HG02588 (cell line): Measurements from ENCODE around the gene CRB3.
"Not testable (repeated sequence)": the region's sequence is repeated elsewhere in the genome, so short reads cannot be mapped to it uniquely, and the experiment has no call there.

Experiments
- ATAC-seq: cut with Tn5 transposase; IDR thresholded peaks from one replicate; pipeline ENCODE4 v1.9.1; 2021; ENCODE audit warnings: mild to moderate bottlenecking, moderate library complexity; ENCODE audit not compliant: unreplicated experiment

The CRB3 gene, protein sequence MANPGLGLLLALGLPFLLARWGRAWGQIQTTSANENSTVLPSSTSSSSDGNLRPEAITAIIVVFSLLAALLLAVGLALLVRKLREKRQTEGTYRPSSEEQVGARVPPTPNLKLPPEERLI

DNA sequence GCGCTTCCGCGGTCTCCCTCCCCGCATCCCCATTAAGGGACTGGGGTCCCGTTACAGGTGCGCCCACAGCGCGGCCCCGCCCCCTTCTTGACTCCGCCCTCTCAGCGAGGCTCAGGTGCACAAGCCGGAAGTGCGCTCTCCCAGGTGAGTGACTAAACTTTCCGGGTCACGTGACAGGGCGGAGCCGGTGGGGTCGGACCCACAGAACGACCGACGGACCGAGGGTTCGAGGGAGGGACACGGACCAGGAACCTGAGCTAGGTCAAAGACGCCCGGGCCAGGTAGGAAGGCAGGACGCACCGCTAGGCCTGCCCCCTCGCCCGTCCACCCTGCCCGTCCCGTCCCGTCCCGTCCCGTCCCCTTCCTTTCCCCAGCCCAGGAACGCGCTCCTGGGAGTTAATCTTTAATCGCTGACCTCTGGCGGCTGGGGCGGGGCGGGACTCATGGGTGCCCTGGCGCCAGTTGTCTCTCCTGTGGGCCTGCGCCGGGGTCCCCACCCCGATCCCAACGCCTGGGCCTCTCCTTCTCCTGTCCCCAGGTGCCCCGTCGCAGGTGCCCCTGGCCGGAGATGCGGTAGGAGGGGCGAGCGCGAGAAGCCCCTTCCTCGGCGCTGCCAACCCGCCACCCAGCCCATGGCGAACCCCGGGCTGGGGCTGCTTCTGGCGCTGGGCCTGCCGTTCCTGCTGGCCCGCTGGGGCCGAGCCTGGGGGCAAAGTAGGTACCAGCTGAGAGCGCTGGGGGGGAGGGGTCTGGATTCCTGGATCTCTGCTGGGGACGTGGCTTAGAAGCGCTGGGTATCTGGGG, at the start of gene CRB3:
Gene CRB3, plus strand, starts transcription at position 202 of the 804 bp plus-strand sequence. Its CDS starts 431 bp downstream, at position 633.
- no peak for ATAC-seq

DNA sequence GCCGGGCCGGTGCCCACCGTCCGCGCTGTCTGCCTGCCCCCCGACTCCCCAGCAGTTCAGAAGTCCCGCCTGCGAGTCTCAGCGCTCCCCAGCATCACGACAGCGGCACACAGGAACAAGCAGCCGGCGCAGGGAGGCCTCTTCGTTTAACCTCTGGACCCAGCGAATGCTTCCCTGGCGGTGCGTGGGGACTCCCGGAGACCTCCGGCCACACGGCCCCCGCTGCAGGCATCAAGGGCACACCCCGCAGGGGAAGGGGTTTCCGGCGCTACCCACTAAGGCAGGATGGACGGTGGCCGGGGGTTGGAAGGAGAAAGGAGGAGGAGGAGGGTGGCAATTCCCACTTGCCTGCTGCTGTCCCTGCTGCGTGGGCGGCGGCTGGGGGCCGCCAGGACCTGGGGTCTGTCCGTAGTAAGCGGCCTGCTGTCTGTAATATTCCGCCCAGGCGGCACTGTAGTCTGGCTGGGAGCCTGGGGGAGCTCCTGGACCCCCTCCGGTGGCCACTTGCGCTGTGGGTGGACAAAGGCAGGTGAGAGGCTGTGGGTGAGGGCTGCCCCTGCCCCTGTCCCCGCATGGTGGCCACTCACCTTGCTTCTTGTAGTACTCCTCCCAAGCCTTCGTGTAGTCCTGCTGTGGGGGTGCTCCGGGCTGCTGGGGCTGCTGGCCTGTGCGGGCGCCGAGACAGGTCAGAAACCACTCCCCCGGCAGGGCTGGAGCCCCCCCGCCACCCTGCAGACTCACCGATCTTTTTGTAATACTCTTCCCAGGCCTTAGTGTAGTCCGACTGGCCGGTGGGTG, 49.1 kb upstream of the CRB3 start:
- no peak for ATAC-seq

DNA sequence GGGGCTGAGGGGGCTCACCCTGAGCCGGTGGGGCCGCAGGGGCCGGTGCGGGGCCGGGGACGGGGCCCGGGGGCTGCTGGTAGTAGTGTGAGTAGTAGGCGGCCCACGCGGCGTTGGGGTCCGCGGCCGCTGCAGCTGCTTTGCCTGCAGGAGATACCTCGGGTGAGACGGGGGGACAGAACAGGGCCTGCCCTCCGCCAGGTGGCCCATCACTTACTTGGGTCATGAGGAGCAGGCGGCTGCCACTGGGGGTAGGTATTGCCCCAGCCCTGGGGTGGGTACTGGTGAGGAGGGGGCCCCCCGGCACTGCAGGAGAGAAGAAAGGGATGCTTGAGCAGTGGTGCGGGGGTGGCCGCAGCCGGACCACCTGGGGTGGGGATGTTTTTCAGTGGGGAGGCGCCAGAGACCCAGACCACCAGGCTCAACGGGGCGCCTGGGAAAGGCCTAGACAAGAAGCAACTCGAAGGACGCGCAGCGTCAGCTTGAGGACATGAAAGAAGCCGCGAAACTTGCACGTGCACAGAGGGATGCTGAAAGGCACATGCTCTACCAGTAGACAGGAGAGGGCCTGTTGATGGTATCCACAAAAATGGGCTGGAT, 48.4 kb upstream of the CRB3 start:
- no peak for ATAC-seq

DNA sequence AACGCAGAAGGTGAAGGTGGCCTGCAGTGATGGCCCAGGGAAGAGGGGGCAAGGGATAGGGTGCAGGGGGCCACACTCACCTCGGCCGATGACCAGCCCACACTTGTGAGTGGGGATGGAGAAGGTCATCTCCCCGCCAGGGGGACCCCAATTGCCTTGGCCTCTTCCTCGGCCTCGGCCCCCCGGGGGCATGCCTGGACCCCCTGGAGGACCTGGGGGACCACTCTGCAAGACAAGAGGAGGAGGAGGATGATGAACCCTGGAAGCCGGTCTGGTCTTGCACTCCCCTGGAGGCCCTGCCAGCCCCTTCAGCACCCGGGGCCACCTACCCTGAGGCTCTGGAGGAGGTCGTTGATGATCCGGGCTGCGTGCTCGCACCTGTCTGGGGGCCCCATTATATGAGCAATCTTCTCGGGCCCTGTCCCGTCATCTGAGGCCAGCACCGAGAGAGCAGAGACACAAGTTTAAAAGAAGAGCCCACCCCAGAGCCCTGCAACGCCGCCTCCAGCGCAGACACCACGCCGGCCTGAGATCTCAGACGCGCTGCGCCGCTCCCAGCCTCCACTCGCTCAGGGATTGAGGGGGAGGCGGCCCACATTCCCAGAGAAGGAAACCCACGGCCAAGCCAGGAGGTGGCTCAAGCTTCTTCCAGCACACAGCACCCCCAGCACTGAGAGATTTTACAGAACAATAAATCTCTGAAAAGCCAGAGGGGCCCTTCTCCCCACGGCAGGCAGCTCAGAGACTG, 47.2 kb upstream of the CRB3 start:
- no peak for ATAC-seq

DNA sequence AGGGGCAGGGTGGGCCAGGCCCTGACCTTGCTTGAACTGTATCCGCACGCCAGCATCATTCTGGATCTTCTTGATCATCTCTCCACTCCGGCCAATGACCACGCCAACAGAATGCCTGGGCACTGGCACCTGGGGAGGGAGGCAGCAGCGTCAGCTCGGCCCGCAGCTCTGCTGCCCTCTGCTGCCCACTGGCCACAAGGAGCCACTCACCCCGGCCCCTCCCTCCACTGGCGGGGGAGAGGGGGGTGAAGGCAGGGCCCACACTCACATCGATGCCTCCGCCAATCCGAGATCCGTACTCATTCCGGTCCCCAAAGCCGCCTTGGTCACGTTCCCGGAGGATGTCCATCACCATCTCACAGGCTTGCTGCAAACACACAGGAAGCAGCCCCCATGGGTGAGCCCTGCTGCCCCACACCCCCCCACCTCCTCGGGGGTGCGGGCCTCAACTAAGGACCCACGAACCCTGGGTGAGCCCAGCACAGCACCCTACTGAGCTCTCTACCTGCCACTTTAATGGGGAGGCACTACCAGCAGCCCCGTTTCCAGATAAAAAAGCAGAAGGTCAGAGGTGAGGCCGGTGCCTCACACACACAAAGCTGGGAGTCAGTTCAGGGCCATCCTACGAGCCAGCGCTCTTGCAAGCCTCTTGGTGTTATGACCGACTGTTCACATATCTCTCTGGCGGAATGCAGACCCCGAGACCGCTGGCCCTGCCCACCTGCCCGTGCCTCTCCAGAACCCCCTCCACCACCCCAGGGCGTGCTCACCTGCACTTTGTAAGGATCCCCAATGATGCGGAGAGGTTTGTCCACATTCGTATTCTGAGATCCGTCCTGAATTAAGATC, 46.1 kb upstream of the CRB3 start:
- ATAC-seq = no peak

DNA sequence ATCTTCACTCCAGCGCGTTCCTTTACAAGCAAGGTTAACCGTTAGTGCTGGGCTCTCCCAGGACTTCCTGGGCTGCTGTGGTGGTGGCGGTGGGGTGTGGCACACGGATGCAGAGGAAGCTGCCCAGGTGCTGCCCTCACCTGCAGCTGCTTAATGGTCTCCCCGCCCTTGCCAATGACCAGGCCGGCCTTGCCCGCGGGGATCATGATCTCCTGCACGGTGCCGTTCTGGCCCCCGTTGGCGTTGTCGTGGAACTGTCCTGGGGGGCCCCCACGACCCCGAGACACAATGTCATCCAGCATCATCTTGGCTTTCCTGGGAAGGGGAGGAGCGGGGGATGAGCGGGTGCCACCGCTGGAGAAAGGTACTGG, 45.5 kb upstream of the CRB3 start:
- ATAC-seq = no peak

DNA sequence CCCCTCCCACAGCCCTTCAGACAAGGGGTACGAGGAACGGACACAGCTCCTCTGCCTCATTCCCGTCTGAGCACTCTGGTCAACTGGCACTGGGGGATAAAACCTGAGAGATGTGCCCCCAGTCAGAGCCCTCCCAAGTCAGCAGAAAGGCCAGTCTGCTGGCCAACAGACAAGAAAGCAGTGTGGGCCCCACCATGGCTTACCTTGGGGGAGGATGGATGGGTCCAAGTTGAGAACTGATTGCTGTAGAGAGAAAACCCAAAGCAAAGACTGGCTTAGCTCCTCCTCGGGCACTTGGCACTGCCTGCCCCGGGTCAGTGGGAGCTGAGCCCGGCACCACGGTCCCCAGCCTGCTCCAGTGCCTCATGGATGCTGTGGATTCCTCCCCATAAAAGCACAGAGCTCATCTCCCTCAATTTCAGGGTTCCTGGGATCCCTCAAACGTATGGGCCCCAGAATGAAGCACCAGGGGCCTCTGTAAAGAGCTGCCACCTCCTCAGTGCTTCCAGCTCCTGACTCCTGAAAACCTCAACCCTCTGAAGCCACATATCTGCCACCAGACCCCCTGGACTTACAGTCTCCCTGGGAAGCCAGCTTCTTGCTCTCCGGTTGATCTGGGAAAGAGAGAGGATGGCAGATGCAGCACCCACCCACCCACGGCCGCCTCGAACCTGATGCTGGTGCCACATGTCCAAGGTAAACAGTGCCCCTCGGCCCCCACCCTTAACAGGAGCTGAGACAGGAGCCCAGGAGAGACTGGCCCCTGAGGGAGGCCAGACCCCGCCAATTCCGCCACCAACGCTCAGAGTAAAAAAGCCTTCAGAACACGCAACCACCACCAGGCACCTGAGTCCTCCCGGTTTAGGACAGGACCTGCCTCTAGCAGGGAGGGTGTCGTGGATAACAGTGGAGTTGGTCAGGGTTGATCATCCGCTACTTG, 42.7 kb upstream of the CRB3 start:
- ATAC-seq = no peak

DNA sequence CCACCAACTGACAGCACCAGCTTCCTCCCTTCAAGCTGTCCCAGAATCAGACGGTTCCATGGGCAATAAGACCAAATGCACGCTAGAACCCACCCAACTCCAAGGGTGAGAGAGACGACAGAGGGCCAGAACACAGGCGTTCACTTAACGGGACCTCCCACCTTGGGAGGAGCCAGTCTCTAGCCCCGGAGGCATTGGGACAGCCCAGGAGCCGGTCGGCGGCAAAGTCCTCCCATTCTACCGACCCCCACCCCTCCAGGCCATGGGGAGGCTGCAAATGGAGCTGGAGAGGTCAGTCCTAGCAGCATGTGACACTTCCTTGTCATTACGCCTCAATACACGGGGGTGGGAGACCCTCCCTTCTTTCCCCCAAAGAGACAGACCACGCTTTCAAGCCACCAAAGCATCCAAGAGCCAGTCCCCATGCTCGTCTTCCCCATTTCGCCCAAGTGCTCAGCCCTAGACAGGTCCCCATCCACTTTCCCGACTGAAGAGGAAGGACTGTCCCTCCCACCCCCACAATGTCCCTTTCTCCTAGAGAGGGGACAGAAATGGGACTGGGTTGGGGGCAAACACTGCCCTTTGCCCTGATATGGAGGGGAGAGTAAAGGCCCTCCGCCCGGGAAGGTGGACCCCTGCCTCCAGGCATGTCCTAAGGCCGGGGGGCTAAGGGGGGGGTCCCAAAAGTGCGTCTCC, 40.4 kb upstream of the CRB3 start:
- ATAC-seq = no peak

DNA sequence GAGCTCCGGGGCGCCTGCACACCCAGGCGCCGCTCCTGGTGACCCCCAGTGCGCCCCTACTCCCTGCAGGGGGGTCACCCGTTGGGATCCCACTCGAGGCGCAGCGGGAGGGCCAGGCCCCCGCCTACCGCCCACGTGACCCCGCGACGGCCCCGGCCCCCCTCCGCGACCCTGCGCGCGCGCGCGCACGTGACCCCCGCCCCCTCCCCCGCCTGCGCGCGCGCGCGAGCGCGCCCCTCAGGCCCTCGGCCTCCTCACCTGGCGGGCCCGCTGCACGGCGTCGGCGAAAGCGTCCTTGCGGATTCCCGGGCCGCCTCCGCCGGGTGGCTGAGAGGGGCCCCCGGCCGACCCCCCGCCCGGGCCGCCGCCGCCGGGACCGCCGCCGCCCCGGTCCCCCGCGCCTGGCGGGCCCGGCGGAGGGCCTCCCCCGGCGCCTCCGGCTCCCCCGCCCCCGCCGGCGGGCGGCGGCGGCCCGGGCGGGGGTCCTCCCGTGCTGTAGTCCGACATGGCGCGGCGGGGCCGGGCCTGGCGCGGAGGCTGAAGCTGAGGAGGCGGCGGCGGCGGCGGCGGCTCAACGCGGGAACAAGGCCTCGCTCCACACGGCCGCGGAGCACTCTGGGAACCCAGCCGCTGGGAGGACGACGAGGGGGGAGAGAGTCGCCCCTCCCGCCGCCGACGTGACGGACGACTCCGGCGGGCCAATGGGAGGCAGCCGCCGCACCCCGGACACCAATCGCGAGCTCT, 39.7 kb upstream of the CRB3 start, which contains the start of gene KHSRP:
Gene KHSRP, minus strand, starts transcription at position 617 of the 744 bp plus-strand sequence. Its CDS starts 110 bp downstream, at position 507.
- peak; percentile 3 for ATAC-seq

DNA sequence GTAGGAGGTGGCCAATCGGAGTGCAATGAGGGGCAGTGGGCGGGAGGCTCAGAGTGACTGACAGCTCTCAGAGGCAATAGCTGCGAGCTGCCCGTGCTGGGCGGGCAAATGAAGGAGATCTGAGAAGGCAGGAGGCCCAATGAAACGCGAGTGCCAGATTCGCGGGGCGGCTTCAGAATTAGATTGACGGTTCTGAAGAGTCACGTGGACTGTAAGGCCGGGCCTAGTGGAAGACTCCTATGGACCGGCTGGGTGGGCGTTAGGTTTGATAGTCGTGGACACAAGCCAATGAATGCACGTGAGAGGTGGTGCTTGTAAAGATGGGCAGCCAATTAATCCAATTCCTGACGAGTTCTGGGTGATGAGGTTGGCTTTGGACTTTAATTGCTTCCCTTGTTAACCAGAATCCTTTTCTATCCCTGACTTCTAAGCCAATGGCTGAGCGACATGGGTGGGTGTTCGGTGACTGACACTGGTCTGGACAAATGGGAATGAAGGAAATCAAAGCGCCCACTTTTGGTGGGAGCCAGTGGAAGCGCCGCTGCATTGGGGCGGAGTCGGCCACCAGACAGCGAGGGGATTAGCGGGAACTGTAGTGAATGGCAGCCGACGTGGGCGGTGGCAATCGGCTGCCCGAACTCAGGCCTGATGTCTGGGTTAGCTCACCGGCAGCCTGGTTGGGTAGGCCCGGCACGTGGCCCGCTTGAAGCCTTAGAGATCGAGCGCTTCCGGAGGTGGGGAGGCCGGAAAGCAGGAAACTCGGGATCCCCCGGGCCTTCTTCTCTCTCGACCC, 38.9 kb upstream of the CRB3 start:
- peak; percentile 82 for ATAC-seq

DNA sequence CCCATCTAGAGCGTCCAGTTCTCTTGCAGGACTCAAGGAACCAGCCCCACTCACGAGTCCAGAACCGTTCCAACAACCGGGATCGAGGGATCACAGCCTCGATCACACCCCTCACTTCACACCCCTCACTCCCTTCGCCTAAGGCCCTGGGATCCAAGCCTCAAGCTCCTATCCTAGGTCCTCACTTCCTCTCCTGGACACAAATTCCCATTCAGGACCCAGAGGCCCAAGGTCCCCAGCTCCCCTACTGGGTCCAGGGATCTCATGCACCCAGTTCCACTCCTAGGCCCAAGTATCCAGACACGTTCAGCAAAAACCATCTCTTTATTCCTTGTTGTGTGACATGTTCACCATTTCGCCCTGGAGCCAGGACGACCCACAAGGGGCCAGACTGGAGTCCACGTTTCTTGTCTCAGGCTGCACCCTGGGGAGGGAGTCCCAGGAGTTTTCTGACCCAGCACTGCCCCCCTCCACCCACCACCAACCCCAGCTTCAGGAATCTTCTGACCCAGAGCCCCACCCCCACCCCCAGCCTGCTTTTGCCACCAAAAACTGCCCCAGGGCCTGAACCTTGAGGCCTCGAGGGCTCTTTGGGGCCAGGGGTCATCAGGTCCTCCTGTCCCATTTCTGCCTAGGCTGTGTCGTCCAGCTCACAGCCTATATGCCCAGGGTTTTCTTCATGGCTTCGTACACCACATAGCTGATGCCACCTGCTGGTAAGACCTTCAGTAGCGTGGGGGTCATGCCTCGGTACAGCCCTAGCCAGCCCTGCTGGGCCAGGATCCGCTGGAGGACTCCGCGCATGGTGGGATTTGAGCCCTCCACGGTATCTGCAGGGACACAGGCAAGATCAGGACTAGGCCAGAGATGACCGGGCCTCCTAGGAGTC, 38.1 kb upstream of the CRB3 start:
- no peak for ATAC-seq

DNA sequence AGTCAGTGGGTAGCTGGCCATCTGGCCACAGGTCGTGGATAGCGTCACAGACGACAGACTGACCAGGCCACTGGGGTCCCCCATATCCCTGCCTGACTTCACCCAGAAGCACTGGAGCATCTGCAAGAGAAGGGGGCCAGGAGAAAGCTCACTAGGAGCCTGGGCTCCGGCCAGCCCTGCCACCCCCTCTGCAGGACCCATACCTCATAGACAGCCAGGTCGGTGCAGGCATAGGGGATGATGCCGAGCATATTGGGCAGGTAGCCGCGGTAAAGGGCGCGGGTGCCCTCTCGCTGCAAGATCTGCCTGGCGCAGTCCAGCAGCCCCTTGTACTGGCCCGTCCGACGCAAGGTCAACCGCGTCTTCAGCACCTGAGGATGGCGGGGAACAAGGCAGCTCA, 36.9 kb upstream of the CRB3 start:
- no peak for ATAC-seq

DNA sequence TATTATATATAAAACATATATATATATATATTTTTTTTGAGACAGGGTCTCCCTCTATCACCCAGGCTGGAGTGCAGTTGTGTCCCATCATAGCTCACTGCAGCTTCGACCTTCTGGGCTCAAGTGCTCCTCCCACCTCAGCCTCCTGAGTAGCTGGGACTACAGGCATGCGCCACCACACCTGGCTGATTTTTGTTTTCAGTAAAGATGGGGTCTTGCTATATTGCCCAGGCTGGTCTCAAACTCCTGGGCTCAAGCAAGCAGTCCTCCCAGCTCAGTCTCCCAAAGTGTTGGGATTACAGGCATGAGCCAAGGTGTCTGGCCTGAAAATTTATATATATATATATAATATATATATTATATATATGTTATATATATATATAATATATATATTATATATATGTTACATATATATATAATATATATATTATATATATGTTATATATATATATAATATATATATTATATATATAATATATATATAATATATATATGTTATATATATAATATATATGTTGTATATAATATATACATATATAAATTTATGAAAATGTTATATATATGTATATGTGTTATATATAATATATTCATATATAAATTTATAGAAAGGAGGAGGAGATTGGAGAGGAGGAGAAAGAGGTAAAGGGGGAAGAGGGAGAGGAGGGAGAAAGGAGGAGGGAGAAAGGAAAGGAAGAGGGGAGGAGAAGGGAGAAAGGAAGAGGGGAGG, 35.2 kb upstream of the CRB3 start:
- ATAC-seq = not testable (repeated sequence)

DNA sequence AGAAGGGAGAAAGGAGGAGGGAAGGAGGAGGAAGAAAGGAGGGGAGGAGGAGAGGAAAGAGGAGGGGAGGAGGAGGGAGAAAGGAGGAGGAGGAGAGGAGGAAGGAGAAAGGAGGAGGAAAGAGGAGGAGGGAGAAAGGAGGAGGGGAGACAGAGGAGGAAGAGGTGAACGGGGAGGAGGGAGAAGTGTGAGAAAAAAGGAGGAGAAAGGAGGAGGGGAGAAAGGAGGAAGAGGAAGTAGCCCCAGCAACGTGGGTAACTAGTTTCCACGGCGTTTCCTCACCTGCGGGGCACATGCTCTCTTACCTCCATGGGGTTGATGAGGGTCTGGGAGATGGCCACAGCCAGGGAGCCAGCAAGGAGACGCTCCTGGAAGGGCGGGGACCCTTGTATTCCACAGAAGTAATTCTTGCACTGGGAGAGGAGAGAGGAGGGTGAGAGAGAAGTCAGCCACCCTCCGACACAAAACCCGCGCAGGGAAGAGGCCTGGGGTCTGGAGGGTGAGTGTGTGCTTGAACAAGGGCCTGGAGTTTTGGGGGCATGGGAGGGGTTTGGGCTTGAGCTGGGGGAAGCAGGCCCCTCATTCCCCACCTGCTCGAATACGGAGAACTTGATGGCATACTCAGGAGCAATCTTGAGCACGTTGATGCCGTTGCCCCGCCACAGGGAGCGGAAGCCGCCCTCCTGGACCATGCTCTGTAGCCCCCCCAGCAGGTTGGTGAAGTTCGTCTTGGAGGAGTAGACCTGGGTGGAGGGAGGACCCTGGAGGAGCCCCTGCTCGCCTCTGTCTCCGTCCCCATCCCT, 34.5 kb upstream of the CRB3 start:
- ATAC-seq = no peak
